Sigmoid colon (tissue), 7 donors: Measurements from ENCODE around the gene ITPA. TPM values are rescaled to one million over a fixed set of nuclear protein-coding genes. Genes with fewer than 3 reads are reported as not detected.

Experiments
- DNase-seq: peaks from one replicate; pipeline ENCODE4 v3.0.0-alpha.2; 2019
- H3K27ac ChIP-seq, 4 donors: fragments of 200-600 bp; sonication (generic); one replicate each; pipeline ENCODE4 v1.5.1; 2016 to 2019; ENCODE audit warnings: mild to moderate bottlenecking in 1 of 4
- H3K27me3 ChIP-seq, 3 donors: fragments of 200-600 bp; sonication (generic); one replicate each; pipeline ENCODE4 v1.5.1; 2019; ENCODE audit warnings: mild to moderate bottlenecking in 1 of 3
- H3K36me3 ChIP-seq, 4 donors: fragments of 200-600 bp; sonication (generic); one replicate each; pipeline ENCODE4 v1.5.1; 2016 to 2019
- H3K4me1 ChIP-seq, 4 donors: fragments of 200-600 bp; sonication (generic); one replicate each; pipeline ENCODE4 v1.5.1; 2017 to 2019
- H3K4me3 ChIP-seq, 4 donors: fragments of 200-600 bp; sonication (generic); one replicate each; pipeline ENCODE4 v1.5.1; 2017 to 2019; ENCODE audit warnings: mild to moderate bottlenecking in 2 of 4, moderate library complexity in 1 of 4
- H3K9me3 ChIP-seq, 4 donors: fragments of 200-600 bp in 3 of 4; sonication (generic) in 3 of 4; one replicate each; pipeline versions ENCODE4 v1.5.1 to v1.6.1; 2013 to 2019
- EP300 ChIP-seq, 4 donors: sonication (generic); formaldehyde crosslinking; IDR thresholded peaks; one replicate each; pipeline ENCODE4 v1.6.1; 2017; ENCODE audit warnings: antibody characterized with exemption in 4 of 4
- POLR2A ChIP-seq, 2 donors: fragments of 450-650 bp; IDR thresholded peaks; one replicate each; pipeline ENCODE4 v1.6.1; 2016; ENCODE audit warnings: antibody characterized with exemption in 2 of 2, mild to moderate bottlenecking in 2 of 2, moderate library complexity in 2 of 2
- POLR2AphosphoS5 ChIP-seq, 4 donors: sonication (generic); formaldehyde crosslinking; IDR thresholded peaks; one replicate each; pipeline ENCODE4 v1.6.1; 2017; ENCODE audit warnings: antibody characterized with exemption in 4 of 4
- WGBS, 2 donors: extraction: QIAGEN DNeasy Blood & Tissue Kit; methylation state at CpG; one replicate each; pipeline ENCODE4 v1.1.7; 2013; 5-methylcytosine and 5-hydroxymethylcytosine counted together
- intact Hi-C: fragments of 100-400 bp; cut with DNase I; formaldehyde crosslinking; loops from one replicate; pipeline ENCODE4 v1.15.1; 2023
- polyA plus RNA-seq, 3 donors: library from polyadenylated mRNA; stranded (reverse); fragments of 200-250 nt; gene quantifications; one replicate each; pipeline ENCODE4 v1.2.3, GENCODE V29; 2013
- total RNA-seq, 4 donors: library from RNA; depleted of rRNA; stranded (reverse); fragments of >200 nt; gene quantifications; one replicate each; pipeline ENCODE4 v1.1.0, GENCODE V29; 2016
- TF ChIP-seq, protein P1 (sequence below), 4 experiments: fragments of 450-650 bp in 3 of 4; fragments of 200-600 bp in 1 of 4; IDR thresholded peaks; one replicate each; pipeline ENCODE4 v1.5.1; 2016 to 2019; ENCODE audit warnings: antibody characterized with exemption in 4 of 4, mild to moderate bottlenecking in 3 of 4, moderate library complexity in 2 of 4
- donor health status: healthy with polysubstance abuse.
- donor health status: Bipolar disorder and iron deficiency.
- donor health status: healthy.

ITPA gene
- total and polyA plus RNA-seq, 7 donors, result 17.1 to 92.5 (median 31.7) TPM

DNA sequence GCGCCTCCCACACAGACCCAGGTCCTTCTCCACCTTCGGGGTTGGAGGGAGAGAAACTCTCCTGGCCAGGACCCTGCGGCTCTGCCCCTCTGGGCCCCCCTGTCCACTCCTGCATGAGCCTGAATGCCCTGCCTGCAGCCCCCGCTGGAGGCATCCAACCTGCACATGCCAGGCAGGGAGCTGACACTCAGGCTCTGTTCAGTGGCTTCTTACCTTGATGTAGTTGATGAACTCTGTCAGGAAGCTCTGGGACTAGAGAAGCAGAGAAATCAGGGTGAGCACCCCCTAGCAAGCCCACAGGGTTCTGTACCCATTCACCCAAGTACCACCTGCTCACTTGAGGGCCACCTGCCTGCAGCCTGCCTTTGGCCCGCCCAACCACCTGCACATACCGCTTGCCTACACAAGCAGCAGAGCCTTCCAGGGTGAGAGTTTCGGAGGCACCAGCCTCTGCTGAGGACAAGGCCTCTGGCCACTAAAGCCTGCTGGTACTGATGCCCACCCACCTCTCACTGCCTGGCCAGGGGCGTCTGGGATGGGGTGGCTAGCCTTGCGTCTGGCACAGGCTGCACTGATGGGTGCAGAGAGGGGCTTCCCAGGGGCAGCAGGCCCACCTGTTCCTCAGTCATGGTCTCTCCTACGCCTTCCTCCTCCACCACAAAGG, 14.5 kb upstream of the ITPA start:
- DNase-seq, result no peak
- Histone ChIP-seq H3K27ac (no peak overlapping the region), H3K36me3 (peaks cover 30 to 99% (median 58%) of the 10 kb centered on the region in 4 donors), H3K27me3 (no peaks in the 10 kb centered on the region), H3K4me1 (no peaks in the 10 kb centered on the region), H3K9me3 (no peaks in the 10 kb centered on the region), H3K4me3 (no peak overlapping the region)
- TF ChIP-seq EP300 (IDR thresholded peaks at IDR 0.05) (no peak), POLR2AphosphoS5 (IDR thresholded peaks at IDR 0.05) (no peak), POLR2A (IDR thresholded peaks at IDR 0.05) (no peak)
- TF ChIP-seq, protein P1, sequence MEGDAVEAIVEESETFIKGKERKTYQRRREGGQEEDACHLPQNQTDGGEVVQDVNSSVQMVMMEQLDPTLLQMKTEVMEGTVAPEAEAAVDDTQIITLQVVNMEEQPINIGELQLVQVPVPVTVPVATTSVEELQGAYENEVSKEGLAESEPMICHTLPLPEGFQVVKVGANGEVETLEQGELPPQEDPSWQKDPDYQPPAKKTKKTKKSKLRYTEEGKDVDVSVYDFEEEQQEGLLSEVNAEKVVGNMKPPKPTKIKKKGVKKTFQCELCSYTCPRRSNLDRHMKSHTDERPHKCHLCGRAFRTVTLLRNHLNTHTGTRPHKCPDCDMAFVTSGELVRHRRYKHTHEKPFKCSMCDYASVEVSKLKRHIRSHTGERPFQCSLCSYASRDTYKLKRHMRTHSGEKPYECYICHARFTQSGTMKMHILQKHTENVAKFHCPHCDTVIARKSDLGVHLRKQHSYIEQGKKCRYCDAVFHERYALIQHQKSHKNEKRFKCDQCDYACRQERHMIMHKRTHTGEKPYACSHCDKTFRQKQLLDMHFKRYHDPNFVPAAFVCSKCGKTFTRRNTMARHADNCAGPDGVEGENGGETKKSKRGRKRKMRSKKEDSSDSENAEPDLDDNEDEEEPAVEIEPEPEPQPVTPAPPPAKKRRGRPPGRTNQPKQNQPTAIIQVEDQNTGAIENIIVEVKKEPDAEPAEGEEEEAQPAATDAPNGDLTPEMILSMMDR (IDR thresholded peaks at IDR 0.05), result no peak
- WGBS, 2 donors, result 93 to 95% methylated on average over 10 of the region's 10 CpGs
- intact Hi-C loops, result no loop called here

DNA sequence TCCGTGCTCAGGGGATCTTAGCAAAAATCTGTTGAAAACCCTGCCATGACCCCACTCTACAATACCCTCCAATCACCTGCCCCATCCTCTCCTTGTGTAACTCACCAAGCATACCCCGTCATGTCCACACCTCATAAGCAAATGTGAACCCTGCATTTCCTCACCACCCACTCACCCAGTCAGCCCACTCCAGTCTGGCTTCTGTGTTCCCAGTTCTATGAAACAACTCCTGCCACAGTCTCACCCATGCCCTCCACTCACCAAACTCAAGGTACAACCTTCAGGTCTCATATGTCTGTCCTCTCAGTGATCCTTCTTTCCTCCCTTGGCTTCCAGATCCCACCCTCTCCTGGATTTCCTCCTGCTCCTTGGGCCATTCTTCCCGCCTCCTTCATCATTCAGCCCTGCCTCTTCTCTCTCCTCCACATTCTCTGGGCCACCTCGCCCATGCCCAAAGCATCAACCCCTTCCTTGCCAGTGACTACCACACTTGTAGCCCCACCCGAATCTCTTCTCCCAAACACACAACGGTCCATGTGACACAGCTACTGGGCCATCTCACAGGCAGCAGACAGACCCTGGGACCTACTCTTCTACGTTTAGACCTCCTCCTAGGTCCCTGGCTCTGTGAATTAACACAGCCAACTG, 13.6 kb upstream of the ITPA start:
- Histone ChIP-seq H3K27me3 (no peaks in the 10 kb centered on the region), H3K9me3 (no peaks in the 10 kb centered on the region), H3K4me1 (no peaks in the 10 kb centered on the region), H3K4me3 (no peak overlapping the region), H3K36me3 (peaks cover 29 to 99% (median 58%) of the 10 kb centered on the region in 4 donors), H3K27ac (no peak overlapping the region)
- intact Hi-C loops, result no loop called here
- 91 to 93% methylated on average over 7 of the region's 7 CpGs for WGBS, 2 donors
- no peak for TF ChIP-seq EP300 (IDR thresholded peaks at IDR 0.05)
- no peak for TF ChIP-seq POLR2AphosphoS5 (IDR thresholded peaks at IDR 0.05)
- TF ChIP-seq, protein P1 (IDR thresholded peaks at IDR 0.05), result no peak
- no peak for TF ChIP-seq POLR2A (IDR thresholded peaks at IDR 0.05)
- no peak for DNase-seq

DNA sequence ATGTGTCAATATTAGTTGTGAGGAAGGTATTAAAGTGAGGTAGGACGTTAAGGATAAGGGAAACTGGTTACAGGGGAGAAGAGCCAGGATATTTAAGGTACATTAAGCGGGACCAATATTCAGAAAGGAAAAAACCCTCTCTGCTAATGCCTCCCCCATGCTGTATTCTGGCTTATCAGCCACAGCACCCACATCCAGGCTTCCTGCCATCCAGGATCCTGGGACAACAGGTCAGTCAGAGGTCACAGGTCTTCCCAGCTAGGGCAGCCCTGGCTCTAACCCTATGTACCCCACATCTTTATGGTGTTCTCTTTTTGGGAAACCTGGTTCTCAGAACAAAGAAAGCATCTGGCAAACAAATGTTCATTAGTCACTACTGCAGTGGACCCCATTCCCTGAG, 10.1 kb upstream of the ITPA start:
- Histone ChIP-seq H3K4me3 (no peak overlapping the region), H3K27ac (no peak overlapping the region), H3K36me3 (peaks cover 21 to 86% (median 29%) of the 10 kb centered on the region in 4 donors), H3K9me3 (no peaks in the 10 kb centered on the region), H3K27me3 (no peaks in the 10 kb centered on the region), H3K4me1 (peaks cover 0 to 14% (median 11%) of the 10 kb centered on the region in 4 donors)
- intact Hi-C loops, result no loop called here
- DNase-seq, result no peak
- TF ChIP-seq POLR2A (IDR thresholded peaks at IDR 0.05), result no peak
- no peak for TF ChIP-seq EP300 (IDR thresholded peaks at IDR 0.05)
- TF ChIP-seq, protein P1 (IDR thresholded peaks at IDR 0.05), result no peak
- no peak for TF ChIP-seq POLR2AphosphoS5 (IDR thresholded peaks at IDR 0.05)
- WGBS, 2 donors, result 48 to 74% methylated on average over 2 of the region's 2 CpGs

DNA sequence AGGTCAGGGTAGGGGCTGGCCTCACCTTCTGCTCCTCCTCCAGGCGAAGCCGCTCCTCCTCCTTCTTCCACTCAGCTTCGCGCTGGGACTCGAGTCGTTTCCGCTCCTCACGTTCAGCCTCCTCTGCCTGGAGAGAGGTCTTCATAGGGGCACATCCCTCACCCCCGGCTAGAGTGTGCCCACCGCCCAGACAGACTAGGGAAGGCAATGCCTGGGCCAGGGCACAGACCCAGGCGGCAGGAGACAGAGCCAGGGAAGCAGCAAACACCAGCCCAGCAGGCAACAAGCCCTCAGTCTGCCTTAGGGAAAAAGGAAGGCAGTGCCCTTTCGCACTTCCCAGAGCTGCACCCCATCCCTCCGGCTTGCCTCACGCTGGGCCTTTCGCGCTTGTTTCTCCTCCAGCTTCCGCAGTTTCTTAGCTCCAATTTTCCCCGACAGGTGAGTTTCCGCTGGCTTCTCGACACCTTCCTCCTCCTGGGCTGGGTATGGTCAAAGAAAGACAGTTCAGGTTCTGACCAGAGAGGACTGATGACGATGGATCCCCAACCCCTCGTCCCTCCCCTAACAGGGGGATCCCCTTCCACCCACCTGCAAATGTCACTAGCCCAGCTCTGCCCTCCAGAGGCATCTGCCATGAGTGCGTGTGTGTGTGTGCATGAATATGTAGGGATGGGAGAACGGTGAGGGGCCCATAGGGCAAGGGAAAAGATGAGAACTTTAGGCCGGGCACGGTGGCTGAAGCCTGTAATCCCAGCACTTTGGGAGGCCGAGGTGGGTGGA, 9.1 kb upstream of the ITPA start:
- intact Hi-C loops, result loop anchor here (5.0 kb wide), 1 partner anchor 43 kb away; the partner anchor contains the start of genes FASTKD5 and UBOX5

More for the DNA sequence above, 9.1 kb upstream of the ITPA start:
- peaks cover 0 to 19% (median 11%) of the 10 kb centered on the region in 4 donors for H3K4me1 ChIP-seq
- H3K9me3 ChIP-seq, result no peaks in the 10 kb centered on the region
- DNase-seq, result no peak
- no peaks in the 10 kb centered on the region for H3K27me3 ChIP-seq
- H3K27ac ChIP-seq, result no peak overlapping the region
- WGBS, 2 donors, result 92 to 96% methylated on average over 27 of the region's 27 CpGs
- TF ChIP-seq POLR2AphosphoS5 (IDR thresholded peaks at IDR 0.05) (no peak), POLR2A (IDR thresholded peaks at IDR 0.05) (no peak), EP300 (IDR thresholded peaks at IDR 0.05) (no peak)
- TF ChIP-seq, protein P1 (IDR thresholded peaks at IDR 0.05), result no peak
- H3K4me3 ChIP-seq, result no peak overlapping the region
- H3K36me3 ChIP-seq, result peaks cover 11 to 77% (median 19%) of the 10 kb centered on the region in 4 donors
